GM19324 (cell line): ENCODE data around the gene CNIH2.
A peak's percentile ranks its signal among the peaks of the same experiment; 100 is the strongest.
"Not testable (repeated sequence)": the region's sequence is repeated elsewhere in the genome, so short reads cannot be mapped to it uniquely, and the experiment has no call there.

Experiments used
- ATAC-seq: cut with Tn5 transposase; IDR thresholded peaks from one replicate; pipeline ENCODE4 v1.9.1; 2021; ENCODE audit warnings: mild to moderate bottlenecking, moderate library complexity; ENCODE audit not compliant: unreplicated experiment, low FRiP score

The CNIH2 gene

DNA sequence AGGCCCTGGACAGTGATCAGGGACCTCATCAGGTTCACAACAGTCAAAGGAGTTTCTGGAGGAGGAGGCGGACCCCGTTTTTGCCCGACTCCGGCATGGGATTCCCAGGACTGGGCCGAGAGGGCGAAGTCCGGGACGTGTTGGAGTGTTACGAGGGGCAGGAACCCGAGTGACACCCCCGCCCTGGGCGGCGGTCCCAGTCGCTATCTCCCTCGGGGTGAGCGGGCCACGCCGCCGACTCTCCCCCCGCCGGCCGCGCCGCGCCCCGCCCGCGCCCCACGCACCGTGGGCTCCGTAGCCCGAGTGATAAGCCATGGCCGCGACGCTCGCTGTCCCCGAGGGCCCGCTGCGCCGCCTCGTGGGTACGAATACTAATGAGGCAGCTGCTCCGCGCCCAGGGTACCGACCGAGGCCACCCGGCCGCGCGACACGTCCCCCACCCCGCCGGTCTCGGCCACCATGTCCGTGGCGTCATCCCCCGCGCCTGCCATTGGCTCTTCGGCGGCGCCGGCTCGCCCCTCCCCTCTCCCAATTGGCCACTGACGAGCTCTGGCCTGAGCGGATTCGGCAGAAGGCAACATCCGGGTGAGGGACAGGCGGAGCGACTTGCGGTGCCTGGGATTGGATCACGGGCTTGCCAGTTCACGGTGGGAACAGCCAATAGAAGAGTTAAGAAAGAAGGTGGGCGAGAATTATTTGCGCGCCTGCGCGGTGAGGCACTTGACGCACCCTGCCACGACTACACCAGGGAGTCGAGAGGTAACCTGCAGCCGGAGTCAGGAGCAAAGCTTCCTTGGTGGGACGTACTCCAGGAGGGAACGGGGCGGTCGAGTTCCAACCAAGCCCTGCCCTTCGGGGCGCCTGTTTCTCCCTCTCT is 10.9 kb downstream of the CNIH2 start, which contains the start of gene YIF1A:
YIF1A (minus strand) TSS at position 473 of the 877 bp plus-strand sequence; CDS start at position 315, 158 bp downstream.
- peak; percentile 91 for ATAC-seq

DNA sequence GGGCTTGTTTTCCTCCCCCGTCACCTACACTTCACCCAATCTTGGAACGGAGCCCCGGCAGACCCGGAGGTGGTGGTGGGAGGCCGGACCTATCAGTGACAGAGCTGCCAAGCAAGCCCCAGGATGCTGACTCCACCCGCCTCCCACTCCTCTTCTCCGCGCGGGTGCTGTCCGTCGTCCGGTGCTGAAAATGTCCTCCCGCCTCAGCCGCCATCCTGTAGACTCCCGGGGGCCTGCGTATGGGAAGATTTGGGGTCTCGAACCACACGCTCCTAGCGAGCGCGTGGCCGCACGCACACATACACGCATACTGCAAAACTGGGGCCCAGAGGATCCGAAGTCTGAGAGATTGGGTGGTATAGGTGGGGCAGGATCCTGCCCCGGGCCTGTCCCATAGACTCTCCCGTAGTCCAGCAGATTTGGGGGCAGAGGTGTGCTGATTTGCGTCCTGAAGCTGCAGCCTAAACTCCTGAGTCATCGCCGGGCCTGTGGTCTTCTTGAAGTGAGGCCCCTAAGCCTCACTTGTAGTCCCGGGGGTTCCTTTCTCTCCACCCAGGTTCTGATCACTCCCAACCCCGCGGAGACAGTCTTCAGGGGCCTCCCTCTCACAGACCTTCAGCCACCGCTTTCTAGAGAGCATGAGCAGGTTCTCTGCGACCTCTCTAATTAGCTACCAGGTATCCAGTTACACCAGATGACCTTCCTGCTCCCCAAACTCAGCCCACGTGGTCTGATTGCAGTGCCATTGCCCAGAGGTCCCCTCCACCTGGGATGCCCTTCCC is 11.8 kb downstream of the CNIH2 start:
- peak; percentile 34 for ATAC-seq

DNA sequence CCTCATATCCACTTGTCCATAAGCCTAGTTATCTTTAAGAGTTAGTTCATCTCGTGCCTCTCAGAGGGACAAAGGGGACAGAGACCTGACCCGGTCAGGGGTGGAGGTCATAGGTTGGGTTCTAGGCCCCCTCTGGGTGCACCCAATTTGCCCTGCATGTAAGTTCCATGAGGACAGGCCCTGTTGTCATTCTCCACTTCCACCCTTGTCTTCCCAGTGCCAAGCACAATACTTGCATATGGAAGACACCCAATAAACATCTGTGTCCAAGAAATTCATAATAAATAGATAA is 12.3 kb downstream of the CNIH2 start:
- ATAC-seq, result no peak

DNA sequence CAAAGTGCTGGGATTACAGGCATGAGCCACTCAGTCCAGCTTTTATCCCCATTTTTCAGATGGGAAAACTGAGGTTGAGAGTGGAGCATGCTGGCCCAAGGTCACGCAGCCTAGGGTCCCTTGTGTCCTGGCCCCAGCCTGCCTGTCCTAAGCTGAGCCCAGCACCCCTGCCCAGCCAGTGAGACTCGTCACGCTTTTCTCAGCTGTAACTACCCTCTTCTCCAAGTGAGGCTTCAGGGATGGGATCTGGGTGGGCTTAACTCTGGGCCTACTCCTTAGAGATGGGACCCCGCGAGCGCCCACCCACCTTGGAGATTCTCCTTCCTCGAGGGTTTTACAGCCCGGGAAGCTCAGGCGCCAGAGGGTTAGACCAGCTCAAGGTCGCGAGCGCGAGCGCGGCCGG is 13.3 kb downstream of the CNIH2 start:
- no peak for ATAC-seq

DNA sequence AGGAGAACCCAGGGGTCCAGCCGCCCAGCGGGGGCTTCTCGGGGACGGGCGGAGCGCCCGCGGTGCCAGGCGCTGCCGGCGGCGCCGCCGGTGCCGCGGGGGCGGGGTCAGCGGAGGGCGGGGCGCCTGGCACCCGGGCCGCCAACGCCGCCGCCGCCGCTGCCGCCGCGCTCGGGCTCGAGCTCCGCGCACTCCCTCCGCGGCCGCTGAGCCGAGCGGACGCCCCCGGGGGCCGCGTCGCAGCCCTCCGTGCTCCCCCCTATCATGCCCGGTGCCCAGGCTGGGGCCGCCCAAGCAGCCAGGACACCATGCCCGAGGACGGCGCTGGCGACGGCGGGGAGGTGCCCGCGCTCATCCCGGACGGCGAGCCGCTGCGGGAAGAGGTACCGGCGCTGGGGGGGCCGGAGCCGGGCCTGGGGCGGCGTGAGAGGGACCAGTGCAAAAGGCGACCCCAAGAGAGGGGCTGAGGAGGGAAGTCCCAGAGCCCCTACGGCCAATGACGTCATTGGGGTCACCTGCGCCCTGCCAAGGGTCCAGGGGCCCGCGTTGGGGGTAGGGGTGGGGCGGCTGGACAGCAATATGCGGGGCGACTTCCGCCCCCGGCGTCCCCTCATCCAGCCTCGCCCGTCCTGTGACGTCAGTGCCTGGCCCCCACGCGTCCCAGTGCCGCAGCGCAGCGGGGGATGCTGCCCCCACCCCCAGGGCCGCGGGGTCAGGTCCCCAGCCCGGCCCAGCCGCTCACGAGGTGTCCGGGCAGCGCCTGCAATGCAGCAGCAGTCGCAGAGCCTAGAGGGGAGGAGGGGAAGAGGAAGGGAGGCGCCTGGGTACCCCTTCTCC is 13.9 kb downstream of the CNIH2 start, which contains the start of gene TMEM151A:
TMEM151A (plus strand) TSS at position 189 of the 837 bp plus-strand sequence; CDS start at position 309, 120 bp downstream.
- no peak for ATAC-seq

DNA sequence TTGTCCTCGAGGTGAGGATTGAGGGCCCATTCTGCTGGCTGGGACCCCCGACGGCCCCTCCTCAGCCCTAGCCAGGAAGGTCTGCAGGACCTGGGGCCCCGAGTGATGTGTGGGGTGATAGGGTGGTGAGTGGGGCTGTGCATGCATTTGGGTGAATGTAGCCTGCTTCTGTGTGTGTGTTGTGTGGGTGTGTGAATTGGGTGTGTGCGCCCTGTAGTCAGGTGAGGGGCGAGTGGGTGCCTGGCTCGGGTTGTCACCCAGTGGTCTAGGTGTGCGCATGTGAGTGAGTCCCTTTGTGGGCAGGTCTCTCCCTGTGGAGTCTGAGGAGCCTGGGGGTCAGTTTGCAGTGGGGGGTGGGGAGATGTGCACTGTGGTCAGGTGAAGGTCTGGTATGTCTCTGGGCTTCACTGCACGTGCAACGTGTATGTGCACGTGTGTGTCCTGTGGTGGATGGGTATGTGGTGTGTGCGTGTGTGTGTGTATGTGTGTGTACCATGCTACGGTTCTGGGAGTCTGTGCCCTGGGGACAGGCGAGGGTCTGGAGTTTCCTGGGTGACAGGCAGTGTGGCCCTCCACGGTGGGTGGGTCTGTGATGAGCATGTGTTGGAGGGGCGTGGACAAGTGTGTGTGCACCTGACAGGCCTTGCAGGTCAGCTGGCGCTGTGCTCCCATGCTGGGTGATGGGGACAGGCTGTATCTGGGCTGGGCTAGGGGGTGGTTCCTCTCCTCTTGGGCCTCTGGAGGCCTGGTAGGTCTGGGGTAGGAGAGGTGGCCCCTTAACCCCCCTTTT is 14.8 kb downstream of the CNIH2 start:
- no peak for ATAC-seq

DNA sequence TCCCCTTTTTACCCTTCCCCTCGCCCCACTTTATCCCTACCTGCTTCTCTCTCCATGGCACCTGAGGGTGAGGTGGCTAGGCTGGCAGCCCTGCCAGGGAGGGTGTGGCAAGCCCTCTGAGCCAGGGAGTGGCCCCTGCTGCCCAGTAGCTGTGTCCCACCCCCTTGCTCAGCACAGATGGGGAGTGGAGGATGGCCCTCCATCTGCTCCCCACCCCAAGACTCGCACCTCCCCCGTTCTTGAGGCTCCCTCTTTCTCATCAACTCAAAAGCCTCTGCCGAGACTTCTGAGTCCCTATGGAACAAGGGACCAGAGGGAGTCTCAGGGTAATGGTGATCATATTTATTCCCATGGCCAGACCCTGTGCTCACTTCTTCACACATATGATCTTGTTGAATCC is 15.4 kb downstream of the CNIH2 start:
- ATAC-seq, result no peak

DNA sequence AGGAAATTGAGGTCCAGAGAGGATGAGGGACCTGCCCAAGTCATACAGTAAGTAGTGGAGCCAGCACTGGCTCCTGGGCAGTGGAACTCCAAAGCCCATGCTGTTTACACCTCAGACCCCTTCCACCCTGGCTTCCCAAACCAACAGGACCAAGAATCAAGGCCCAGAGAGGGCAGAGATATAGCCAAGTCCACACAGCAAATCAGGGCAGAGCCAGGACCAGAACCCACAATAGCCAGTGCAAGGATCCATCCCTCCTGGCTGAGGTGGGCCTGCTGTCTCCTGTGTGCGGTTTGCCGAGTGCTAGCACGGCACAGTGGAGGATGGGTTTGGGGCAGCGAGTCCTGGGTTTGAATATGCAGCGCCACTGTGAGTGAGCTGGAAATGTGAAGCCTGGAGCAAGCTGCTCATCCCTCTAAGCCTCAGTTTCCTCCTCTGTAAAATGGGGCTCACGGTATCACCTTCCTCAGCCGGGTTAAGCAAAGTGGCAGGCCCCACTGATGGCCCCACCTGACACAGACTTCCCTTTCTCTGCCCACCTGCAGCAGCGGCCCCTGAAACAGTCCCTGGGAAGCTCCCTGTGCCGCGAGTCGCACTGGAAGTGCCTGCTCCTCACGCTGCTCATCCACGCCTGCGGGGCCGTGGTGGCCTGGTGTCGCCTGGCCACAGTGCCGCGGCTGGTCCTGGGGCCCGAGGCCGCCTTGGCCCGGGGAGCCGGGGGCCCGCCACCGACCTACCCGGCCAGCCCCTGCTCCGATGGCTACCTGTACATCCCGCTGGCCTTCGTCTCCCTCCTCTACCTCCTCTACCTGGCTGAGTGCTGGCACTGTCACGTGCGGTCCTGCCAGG is 16.0 kb downstream of the CNIH2 start:
- no peak for ATAC-seq

DNA sequence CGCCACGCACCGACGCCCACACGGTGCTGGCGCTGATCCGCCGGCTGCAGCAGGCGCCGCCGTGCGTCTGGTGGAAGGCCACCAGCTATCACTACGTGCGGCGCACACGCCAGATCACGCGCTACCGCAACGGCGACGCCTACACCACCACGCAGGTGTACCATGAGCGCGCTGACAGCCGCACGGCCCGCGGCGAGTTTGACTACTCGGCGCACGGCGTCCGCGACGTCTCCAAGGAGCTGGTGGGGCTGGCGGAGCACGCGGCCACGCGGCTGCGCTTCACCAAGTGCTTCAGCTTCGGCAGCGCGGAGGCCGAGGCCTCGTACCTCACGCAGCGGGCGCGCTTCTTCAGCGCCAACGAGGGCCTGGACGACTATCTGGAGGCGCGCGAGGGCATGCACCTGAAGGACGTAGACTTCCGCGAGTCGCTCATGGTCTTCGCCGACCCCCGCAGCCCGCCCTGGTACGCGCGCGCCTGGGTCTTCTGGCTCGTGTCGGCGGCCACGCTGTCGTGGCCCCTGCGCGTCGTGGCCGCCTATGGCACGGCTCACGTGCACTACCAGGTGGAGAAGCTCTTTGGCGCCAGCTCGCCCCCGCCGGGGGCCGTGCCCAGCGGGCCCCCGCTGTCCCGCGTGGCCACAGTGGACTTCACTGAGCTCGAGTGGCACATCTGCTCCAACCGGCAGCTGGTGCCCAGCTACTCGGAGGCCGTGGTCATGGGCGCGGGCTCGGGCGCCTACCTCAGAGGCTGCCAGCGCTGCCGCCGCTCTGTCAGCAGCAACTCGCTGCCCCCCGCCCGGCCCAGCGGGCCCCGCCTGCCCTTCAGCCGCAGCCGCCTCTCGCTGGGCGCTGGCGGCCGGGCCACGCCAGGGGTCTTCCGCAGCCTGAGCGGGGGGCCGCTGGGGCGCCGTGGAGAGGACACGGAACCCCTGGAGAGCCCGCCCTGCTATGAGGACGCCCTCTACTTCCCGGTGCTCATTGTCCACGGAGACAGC is 16.9 kb downstream of the CNIH2 start:
- ATAC-seq, result no peak

DNA sequence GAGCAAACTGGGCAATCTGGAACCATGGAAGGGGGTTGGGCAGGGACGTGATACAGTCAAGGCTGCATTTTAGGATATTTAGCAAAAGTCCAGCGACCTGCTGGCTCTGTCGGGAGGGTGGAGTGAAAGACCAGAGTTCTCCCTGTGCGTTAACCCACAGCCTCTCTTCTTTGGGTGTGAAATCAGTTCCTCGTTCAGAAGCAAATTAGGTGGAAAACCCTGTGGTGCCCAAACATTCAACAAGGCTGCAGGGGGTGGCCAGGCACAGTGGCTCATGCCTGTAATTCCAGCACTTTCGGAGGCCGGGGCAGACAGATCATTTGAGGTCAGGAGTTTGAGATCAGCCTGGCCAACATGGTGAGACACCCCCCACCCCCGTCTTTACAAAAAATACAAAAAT is 19.6 kb downstream of the CNIH2 start:
- ATAC-seq, result no peak

DNA sequence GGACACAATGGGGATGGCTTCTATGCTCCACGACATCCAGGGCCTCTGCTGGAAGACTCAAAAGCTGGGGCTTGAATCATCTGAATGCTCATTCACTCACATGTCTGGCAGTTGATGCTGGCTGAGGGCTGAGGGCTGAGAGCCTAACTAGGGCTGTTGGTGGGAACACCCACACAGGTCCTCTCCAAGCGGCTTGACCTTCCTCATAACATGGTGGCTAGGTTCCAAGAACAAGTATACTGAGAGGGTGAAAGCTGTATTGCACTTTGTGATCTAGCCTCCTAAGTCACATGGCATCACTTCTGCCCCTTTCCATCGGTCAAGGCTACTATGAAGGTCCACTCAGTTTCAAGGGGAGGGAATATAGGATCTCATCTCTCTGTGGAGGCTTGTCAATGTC is 21.2 kb downstream of the CNIH2 start:
- no peak for ATAC-seq

DNA sequence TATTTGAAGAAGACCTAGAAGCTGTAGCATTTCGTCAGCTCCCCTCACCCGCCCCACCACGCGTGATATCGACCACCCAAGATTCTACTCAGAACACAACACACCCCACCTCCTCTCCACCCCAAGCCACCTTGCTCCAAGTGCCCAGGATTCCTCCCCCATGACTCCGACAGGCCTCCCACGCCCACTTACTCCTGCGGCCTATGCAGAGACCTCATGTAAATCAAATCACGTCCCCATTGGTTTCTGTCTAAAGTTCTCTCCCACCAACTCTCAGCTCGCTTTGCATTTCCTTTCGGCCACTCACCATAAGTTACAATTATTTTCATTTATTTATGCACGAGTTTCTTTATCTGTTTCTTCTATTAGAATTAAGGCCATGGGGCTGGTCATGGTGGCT is 24.7 kb downstream of the CNIH2 start:
- ATAC-seq, result no peak

DNA sequence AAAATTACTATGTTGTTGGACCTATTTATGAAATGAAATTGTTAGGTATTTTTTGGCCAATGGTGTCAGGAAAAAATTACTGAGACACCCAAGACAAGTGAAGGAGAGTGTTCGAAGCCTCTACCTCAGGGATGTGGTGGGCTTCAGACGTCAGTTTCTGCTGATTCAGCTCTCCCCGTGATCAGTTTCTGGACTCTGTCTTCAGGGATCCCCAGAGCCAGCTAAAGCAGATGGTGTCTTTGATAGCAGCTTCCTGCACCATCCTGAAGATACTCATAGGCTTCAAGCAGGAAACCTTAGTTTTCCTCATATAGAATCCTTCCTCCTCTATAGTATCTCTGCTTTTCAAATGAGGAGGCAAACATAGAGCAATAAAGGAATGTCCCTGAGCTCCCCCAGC is 31.5 kb downstream of the CNIH2 start:
- no peak for ATAC-seq

DNA sequence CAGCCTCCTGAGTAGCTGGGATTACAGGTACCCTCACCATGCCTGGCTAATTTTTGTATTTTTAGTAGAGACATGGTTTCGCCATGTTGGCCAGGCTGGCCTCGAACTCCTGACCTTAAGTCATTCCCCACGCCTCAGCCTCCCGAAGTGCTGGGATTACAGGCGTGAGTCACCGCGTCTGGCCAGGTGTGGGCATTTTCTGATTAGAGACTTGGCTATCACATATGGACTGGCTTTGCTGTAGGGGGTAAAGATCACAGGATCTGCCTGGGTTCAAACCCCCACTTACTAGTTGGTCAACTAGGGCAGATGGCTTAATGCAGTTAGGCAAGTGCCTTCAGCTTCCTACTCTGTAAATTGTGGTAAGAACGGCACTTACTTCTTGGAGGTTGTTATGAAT is 32.3 kb downstream of the CNIH2 start:
- ATAC-seq, result no peak

DNA sequence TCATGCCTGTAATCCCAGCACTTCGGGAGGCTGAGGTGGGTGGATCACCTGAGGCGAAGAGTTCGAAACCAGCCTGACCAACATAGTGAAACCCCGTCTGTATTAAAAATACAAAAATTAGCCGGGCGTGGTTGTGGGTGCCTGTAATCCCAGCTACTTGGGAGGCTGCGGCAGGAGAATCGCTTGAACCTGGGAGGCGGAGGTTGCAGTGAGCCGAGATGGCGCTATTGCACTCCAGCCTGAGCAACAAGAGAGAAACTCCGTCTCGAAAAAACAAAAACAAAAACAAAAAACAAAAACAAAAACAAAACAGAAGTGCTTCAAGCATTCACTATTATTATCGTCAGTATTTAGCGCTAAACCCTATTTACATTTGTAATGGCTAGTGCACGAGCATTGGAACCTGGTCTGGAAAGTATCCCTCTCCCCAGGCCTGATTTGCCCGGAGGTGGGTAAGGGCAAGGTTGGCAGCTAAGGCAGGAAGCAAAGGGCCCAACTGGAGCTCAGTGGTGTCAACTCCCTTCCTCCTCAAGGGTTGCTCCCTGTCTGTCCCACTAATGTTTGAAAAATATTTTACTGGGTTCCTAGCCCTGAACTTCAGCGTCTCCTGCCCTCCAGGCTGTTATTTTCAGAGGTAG is 32.9 kb downstream of the CNIH2 start:
- not testable (repeated sequence) for ATAC-seq

DNA sequence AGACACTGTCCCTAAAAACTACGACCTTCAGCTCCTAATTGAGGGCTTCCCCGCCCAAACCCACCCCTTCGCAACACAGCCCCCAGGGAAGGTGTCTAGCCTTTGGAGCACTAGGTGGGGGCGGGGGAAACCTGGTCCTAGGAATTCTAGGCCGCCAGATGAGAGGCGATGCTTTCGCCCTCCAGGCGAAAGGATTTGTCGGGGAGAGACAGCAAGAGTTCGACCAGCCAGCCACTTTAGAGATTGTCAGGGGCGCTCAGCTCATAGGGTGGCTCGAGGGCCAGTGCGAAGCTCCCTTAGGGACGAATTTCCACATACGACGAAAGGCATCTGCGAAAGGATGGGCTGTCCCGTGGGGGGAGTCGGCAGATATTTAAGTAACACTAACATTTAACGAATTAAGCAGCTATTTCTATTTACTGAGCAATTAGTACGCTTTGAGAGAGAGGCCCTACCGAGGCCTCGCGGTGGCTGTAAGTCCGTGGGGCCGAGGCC is 33.5 kb downstream of the CNIH2 start:
- no peak for ATAC-seq

DNA sequence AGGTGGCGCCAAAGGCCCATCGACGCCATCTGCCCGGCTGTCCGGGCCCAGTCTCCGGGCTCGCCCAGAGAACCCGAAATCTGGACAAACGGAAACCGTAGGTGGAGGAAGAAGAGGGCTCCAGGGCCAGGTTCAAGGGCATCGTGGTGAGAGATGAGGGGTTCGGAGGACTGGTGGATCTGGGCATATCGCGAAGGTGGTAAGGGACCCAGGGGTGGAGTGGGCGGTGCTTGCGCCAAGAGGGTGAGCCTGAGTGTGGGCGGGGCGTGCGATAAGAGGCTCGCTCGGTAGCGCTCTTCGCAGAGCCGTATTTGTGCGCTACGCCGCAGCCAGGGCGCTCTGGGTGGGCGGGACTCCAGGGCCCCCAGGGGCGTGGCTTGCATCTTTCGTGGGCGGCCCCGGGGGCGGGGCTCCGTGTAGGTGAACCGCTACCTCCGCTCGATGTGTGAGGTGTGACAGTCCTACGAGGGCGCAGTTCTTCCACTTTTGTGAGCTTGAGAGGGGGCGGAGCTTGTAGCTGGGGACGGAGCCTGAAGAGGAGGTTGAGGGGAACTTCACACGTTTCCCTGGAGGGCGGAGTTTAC is 34.1 kb downstream of the CNIH2 start:
- peak; percentile 69 for ATAC-seq
